Vagina (tissue), 2 donors: Measurements from ENCODE around the gene TCF4. TPM values are rescaled to one million over a fixed set of nuclear protein-coding genes. Genes with fewer than 3 reads are reported as not detected.

ENCODE experiments used
- DNase-seq, 2 donors: peaks; one replicate each; pipeline ENCODE4 v3.0.0-alpha.2; 2017; ENCODE audit errors: extremely low spot score in 2 of 2
- H3K27ac ChIP-seq: fragments of 200-600 bp; sonication (generic); one replicate; pipeline ENCODE4 v1.5.1; 2019
- H3K27me3 ChIP-seq: fragments of 200-600 bp; sonication (generic); one replicate; pipeline ENCODE4 v1.5.1; 2019
- H3K36me3 ChIP-seq, 2 donors: fragments of 200-600 bp; sonication (generic); one replicate each; pipeline ENCODE4 v1.5.1; 2017 to 2019
- H3K4me1 ChIP-seq: fragments of 200-600 bp; sonication (generic); one replicate; pipeline ENCODE4 v1.5.1; 2019
- H3K4me3 ChIP-seq, 2 donors: fragments of 200-600 bp; sonication (generic); 1 replicate in 1 of 2; 2 replicates in 1 of 2; pipeline ENCODE4 v1.5.1; 2016 to 2019
- H3K9me3 ChIP-seq: fragments of 200-600 bp; sonication (generic); one replicate; pipeline ENCODE4 v1.5.1; 2019
- POLR2A ChIP-seq, 2 donors: fragments of 450-650 bp; IDR thresholded peaks; one replicate each; pipeline ENCODE4 v1.6.1; 2017; ENCODE audit warnings: antibody characterized with exemption in 2 of 2, mild to moderate bottlenecking in 2 of 2, moderate library complexity in 2 of 2
- POLR2AphosphoS5 ChIP-seq, 2 donors: sonication (generic); formaldehyde crosslinking; IDR thresholded peaks; one replicate each; pipeline ENCODE4 v1.9.0; 2017; ENCODE audit warnings: antibody characterized with exemption in 2 of 2, mild to moderate bottlenecking in 2 of 2, low read depth in 1 of 2; ENCODE audit not compliant: insufficient read depth in 1 of 2
- intact Hi-C: fragments of 100-400 bp; cut with DNase I; formaldehyde crosslinking; loops from one replicate; pipeline ENCODE4 v1.15.1; 2023
- total RNA-seq: library from RNA; depleted of rRNA; stranded (reverse); fragments of >200 nt; gene quantifications from one replicate; pipeline ENCODE4 v1.2.3, GENCODE V29; 2016
- TF ChIP-seq, protein P1 (sequence below), 3 experiments: fragments of 450-650 bp in 2 of 3; fragments of 200-600 bp in 1 of 3; sonication (generic) in 1 of 3; IDR thresholded peaks; one replicate each; pipeline ENCODE4 v1.5.1; 2017 to 2019; ENCODE audit warnings: antibody characterized with exemption in 3 of 3, mild to moderate bottlenecking in 2 of 3, moderate library complexity in 2 of 3

Gene TCF4
- total RNA-seq, 1 donor from 2014 or later, result 105 TPM

DNA sequence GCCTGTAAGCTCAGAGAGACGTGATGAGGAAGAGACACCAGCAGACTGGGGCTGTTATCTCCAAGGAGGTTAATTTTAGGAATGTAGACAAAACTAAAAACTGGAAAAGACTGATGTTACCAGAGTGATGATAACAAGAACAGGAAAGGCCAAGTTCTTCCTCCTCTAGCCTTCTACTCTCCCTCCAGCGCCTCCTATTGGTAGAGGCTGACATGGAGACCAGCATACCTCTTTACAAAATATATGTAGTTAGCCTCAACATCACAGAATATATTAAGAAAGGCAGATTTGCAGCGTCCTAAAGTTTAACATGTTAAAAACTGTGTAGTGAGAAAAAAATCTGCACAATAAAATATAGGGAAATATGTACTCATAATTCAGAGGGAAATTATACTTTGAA lies 66.0 kb downstream of the TCF4 start:
- Histone ChIP-seq H3K9me3 (no peaks in the 10 kb centered on the region), H3K27me3 (no peaks in the 10 kb centered on the region), H3K4me3 (no peak overlapping the region), H3K36me3 (no peaks in the 10 kb centered on the region), H3K4me1 (no peaks in the 10 kb centered on the region), H3K27ac (no peak overlapping the region)
- DNase-seq, result no peak
- TF ChIP-seq, protein P1, sequence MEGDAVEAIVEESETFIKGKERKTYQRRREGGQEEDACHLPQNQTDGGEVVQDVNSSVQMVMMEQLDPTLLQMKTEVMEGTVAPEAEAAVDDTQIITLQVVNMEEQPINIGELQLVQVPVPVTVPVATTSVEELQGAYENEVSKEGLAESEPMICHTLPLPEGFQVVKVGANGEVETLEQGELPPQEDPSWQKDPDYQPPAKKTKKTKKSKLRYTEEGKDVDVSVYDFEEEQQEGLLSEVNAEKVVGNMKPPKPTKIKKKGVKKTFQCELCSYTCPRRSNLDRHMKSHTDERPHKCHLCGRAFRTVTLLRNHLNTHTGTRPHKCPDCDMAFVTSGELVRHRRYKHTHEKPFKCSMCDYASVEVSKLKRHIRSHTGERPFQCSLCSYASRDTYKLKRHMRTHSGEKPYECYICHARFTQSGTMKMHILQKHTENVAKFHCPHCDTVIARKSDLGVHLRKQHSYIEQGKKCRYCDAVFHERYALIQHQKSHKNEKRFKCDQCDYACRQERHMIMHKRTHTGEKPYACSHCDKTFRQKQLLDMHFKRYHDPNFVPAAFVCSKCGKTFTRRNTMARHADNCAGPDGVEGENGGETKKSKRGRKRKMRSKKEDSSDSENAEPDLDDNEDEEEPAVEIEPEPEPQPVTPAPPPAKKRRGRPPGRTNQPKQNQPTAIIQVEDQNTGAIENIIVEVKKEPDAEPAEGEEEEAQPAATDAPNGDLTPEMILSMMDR (IDR thresholded peaks at IDR 0.05), result no peak
- TF ChIP-seq POLR2AphosphoS5 (IDR thresholded peaks at IDR 0.05; ENCODE audit: insufficient read depth in 1 of 2, low read depth in 1 of 2), result no peak
- no peak for TF ChIP-seq POLR2A (IDR thresholded peaks at IDR 0.05)
- intact Hi-C loops, result no loop called here

DNA sequence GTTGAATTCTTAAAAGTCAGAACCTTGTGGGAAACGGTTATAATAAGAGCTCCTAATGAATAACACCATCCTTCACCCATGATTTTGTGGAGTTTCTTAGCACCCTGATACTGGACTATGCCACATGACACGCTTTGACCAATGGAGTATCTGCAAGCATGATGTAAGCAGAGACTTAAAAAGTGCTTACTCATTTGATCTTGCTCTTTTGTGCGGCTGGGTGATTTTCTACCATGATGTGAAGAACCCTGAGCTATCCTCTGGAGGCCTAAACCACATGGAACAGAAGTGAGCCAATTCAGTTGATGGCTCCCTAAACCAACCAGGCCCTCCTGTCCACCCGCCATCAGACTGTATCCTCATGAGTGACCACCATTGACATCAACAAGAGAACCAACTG lies 70.9 kb downstream of the TCF4 start:
- no peaks in the 10 kb centered on the region for H3K27me3 ChIP-seq
- DNase-seq, result no peak
- intact Hi-C loops, result no loop called here

DNA sequence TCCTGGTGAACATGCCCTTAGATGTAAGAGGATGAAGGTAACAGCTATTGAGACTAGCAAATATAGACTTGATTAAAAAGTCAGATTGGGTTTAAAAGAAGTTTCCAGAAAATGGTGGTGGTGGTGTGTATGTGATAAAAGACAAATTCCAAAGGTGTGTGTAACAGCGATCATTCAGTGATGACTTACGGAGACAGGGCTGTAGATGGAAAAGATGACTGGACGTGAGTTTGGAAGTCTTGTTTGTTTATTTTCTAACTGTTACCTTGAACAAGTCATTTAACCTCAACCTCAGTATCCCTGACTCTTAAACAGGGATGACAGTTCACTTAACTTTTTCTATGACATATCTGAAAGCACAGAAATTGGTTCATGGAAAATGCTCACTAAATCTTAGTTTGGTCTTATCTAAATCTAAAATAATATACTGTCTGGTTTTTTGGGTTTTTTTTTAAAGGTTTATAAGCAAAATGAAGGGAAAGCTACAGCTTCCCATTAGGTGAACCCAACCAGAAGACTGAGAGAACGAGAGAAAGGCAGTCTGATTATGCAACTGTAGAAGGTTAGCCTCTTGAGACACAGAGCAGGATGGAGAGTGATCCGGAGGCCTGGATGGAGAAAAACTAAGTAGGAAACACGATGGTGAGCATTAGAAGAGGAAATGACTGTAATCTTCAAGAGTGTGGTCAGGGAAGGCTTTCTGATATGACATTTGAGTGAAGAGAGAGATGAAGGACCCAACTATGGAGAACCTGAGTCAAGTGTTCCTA lies 71.9 kb downstream of the TCF4 start:
- Histone ChIP-seq H3K27me3 (no peaks in the 10 kb centered on the region), H3K4me3 (no peak overlapping the region), H3K4me1 (no peaks in the 10 kb centered on the region), H3K36me3 (no peaks in the 10 kb centered on the region), H3K27ac (no peak overlapping the region), H3K9me3 (no peaks in the 10 kb centered on the region)
- intact Hi-C loops, result no loop called here
- TF ChIP-seq POLR2AphosphoS5 (IDR thresholded peaks at IDR 0.05; ENCODE audit: insufficient read depth in 1 of 2, low read depth in 1 of 2) (no peak), POLR2A (IDR thresholded peaks at IDR 0.05) (no peak)
- TF ChIP-seq, protein P1 (IDR thresholded peaks at IDR 0.05), result no peak
- no peak for DNase-seq

More for the DNA sequence above, 70.9 kb downstream of the TCF4 start:
- no peaks in the 10 kb centered on the region for H3K36me3 ChIP-seq
- H3K4me3 ChIP-seq, result no peak overlapping the region
- no peak overlapping the region for H3K27ac ChIP-seq
- H3K9me3 ChIP-seq, result no peaks in the 10 kb centered on the region
- no peaks in the 10 kb centered on the region for H3K4me1 ChIP-seq
- no peak for TF ChIP-seq POLR2A (IDR thresholded peaks at IDR 0.05)
- no peak for TF ChIP-seq POLR2AphosphoS5 (IDR thresholded peaks at IDR 0.05; ENCODE audit: insufficient read depth in 1 of 2, low read depth in 1 of 2)
- TF ChIP-seq, protein P1 (IDR thresholded peaks at IDR 0.05), result no peak

DNA sequence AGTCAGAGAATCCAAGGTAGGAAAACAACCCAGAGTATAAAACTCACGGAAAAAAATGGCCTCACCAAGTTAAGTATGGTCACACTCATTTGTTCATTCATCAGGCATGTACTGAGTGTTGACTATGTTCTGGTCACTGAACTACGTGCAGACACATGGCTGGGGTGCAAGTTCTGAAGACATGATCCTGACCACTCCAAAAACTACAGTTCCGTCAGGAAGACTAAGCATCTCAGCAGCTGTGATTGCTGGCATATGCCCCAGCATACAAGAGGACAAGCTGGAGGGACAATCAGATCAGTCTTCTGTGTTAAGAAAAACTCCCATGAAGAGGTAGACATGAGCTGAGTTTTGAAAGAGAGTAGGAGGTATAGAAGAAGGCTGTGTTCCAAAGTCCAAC lies 72.8 kb downstream of the TCF4 start:
- intact Hi-C loops, result no loop called here
- Histone ChIP-seq H3K27ac (no peak overlapping the region), H3K36me3 (no peaks in the 10 kb centered on the region), H3K4me3 (no peak overlapping the region), H3K4me1 (no peaks in the 10 kb centered on the region), H3K9me3 (no peaks in the 10 kb centered on the region), H3K27me3 (no peaks in the 10 kb centered on the region)
- TF ChIP-seq POLR2A (IDR thresholded peaks at IDR 0.05) (no peak), POLR2AphosphoS5 (IDR thresholded peaks at IDR 0.05; ENCODE audit: insufficient read depth in 1 of 2, low read depth in 1 of 2) (no peak)
- TF ChIP-seq, protein P1 (IDR thresholded peaks at IDR 0.05), result no peak
- DNase-seq, result no peak

DNA sequence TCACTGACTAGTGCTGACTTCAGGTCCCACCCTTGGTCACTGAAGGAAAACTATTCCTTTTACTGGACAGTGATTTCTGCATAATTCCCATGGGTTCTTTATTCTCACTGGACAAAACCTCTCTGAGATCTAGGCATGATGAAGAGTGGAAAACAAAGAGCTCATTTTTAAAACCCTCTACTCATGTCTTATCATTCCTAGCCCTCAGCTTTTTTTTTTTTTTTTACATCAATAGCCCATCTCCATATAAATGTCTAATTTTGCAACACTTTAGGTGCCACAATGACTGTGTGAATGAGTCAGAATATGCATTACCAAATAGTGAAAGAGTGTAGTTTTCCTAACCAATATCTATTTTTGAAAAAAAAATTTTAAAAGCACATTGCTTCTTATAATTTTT lies 74.8 kb downstream of the TCF4 start:
- no peak for DNase-seq
- intact Hi-C loops, result no loop called here
- Histone ChIP-seq H3K27me3 (no peaks in the 10 kb centered on the region), H3K9me3 (no peaks in the 10 kb centered on the region), H3K4me3 (no peak overlapping the region), H3K27ac (peak overlapping the region; percentile 0), H3K4me1 (peaks cover 6% of the 10 kb centered on the region), H3K36me3 (no peaks in the 10 kb centered on the region)
- TF ChIP-seq POLR2A (IDR thresholded peaks at IDR 0.05), result no peak
- TF ChIP-seq POLR2AphosphoS5 (IDR thresholded peaks at IDR 0.05; ENCODE audit: insufficient read depth in 1 of 2, low read depth in 1 of 2), result no peak
- TF ChIP-seq, protein P1 (IDR thresholded peaks at IDR 0.05), result no peak
